Spleen (tissue), 11 donors: ENCODE data around the gene UST. TPM values are rescaled to one million over a fixed set of nuclear protein-coding genes. Genes with fewer than 3 reads are reported as not detected.
A peak's percentile ranks its signal among the peaks of the same experiment; 100 is the strongest.

Experiments
- DNase-seq: peaks from one replicate; pipeline ENCODE4 v3.0.0-alpha.2; 2020
- H3K27ac ChIP-seq, 8 donors: fragments of 200-600 bp; sonication (generic) in 7 of 8; 1 replicate in 4 of 8; 2 replicates in 4 of 8; pipeline versions ENCODE4 v1.5.0 to v1.8.0; 2016 to 2021; ENCODE audit warnings: inconsistent platforms in 4 of 8, mild to moderate bottlenecking in 4 of 8, moderate library complexity in 1 of 8
- H3K27me3 ChIP-seq, 7 donors: fragments of 200-600 bp; sonication (generic) in 6 of 7; replicated peaks in 1 of 7; 1 replicate in 4 of 7; 2 replicates in 3 of 7; pipeline versions ENCODE4 v1.5.0 to v1.8.0; 2016 to 2021; ENCODE audit warnings: inconsistent platforms in 3 of 7, mild to moderate bottlenecking in 1 of 7
- H3K36me3 ChIP-seq, 6 donors: fragments of 200-600 bp; sonication (generic) in 5 of 6; 1 replicate in 4 of 6; 2 replicates in 2 of 6; pipeline versions ENCODE4 v1.5.0 to v1.8.0; 2016 to 2021; ENCODE audit warnings: inconsistent platforms in 2 of 6
- H3K4me1 ChIP-seq, 6 donors: fragments of 200-600 bp; sonication (generic) in 5 of 6; 1 replicate in 3 of 6; 2 replicates in 3 of 6; pipeline versions ENCODE4 v1.5.0 to v1.8.0; 2016 to 2021; ENCODE audit warnings: inconsistent platforms in 3 of 6
- H3K4me3 ChIP-seq, 8 donors: fragments of 200-600 bp; sonication (generic) in 7 of 8; 1 replicate in 4 of 8; 2 replicates in 4 of 8; pipeline versions ENCODE4 v1.5.0 to v1.8.0; 2016 to 2021; ENCODE audit warnings: inconsistent platforms in 4 of 8, mild to moderate bottlenecking in 4 of 8, moderate library complexity in 2 of 8
- H3K9me3 ChIP-seq, 8 donors: fragments of 200-600 bp; sonication (generic) in 7 of 8; 1 replicate in 4 of 8; 2 replicates in 4 of 8; pipeline versions ENCODE4 v1.5.0 to v1.8.0; 2016 to 2021; ENCODE audit warnings: inconsistent platforms in 4 of 8
- POLR2A ChIP-seq, 3 donors: fragments of 450-650 bp; IDR thresholded peaks; one replicate each; pipeline ENCODE4 v1.5.1; 2017; ENCODE audit warnings: antibody characterized with exemption in 3 of 3, mild to moderate bottlenecking in 1 of 3
- POLR2AphosphoS5 ChIP-seq, 3 donors: sonication (generic); formaldehyde crosslinking; IDR thresholded peaks; one replicate each; pipeline ENCODE4 v1.5.1; 2017; ENCODE audit warnings: antibody characterized with exemption in 3 of 3
- WGBS, 5 donors: extraction: QIAGEN DNeasy Blood & Tissue Kit in 3 of 5; methylation state at CpG; one replicate each; pipeline versions ENCODE4 v1.1.5 to v1.1.7; 2013 to 2018; 5-methylcytosine and 5-hydroxymethylcytosine counted together
- intact Hi-C: fragments of 100-400 bp; cut with DNase I; formaldehyde crosslinking; loops from one replicate; pipeline ENCODE4 v1.15.0; 2023; ENCODE audit warnings: low total_unique reads
- polyA plus RNA-seq, 3 donors: library from polyadenylated mRNA; stranded (reverse); fragments of 200-250 nt; gene quantifications; one replicate each; pipeline ENCODE4 v1.2.1, GENCODE V29; 2013
- total RNA-seq, 7 donors: library from RNA; depleted of rRNA in 3 of 7; stranded (reverse); fragments of >200 nt in 3 of 7; fragmentation: NEBNext Ultra II Directional in 4 of 7; extraction: Animal tissue kit (Norgen Biotek cat#: 25700) in 4 of 7; gene quantifications; one replicate each; pipeline versions ENCODE4 v1.1.0 to v1.2.1, GENCODE V29; 2016 to 2021
- TF ChIP-seq, protein P1 (sequence below), 11 experiments: fragments of 200-600 bp in 7 of 11; fragments of 450-650 bp in 4 of 11; sonication (generic) in 4 of 11; IDR thresholded peaks in 8 of 11; conservative IDR thresholded peaks in 3 of 11; 1 replicate in 7 of 11; 2 replicates in 4 of 11; pipeline versions ENCODE4 v1.4.0 to v1.8.0; 2016 to 2021; ENCODE audit warnings: antibody characterized with exemption in 11 of 11, inconsistent platforms in 4 of 11, mild to moderate bottlenecking in 1 of 11
- donor health status: healthy with polysubstance abuse.
- donor health status: DM: no; HTN: no; CAD: no; lungs with moderate emphysema.
- donor health status: DM: no; HTN: no; CAD: no.
- donor health status: Bipolar disorder and iron deficiency.
- donor health status: healthy.
- donor health status: DM: no; HTN: no; CAD: no.
- donor health status: DM: yes; HTN: yes; CAD: no.

The UST gene
- total and polyA plus RNA-seq, 10 donors, result 6.4 to 26.8 (median 14.4) TPM

DNA sequence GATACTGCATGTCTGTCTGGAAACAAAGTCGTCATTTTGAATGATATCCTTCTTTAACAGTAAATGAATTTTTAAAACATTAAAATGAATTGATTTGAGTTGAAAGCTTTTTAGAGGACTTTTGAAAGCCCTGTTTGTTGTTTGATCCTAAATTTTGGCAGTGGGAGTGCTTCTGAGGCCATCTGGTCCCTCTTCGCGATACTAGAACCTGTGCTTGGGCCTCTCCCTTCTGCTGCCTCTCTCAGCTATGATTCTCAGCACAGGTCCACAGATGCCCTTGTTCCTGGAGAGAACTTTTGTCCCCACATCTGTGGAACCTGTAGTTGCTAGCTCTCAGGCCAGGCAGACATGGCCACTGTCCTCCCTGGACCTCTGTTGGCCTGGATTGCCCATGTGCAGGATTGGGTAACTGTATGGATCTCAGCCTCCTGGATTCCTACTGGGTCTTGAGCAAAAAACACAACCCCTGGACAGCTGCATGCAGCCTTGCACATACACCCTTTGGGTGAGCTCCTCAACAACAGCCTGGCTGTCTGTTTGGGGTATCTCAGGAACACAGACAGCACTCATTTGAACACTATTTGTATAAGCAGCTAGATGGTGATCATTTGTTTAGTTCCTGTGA is 21.9 kb downstream of the UST start:
- no peak overlapping the region for H3K27ac ChIP-seq
- DNase-seq, result peak; percentile 51
- no peaks in the 10 kb centered on the region for H3K36me3 ChIP-seq
- intact Hi-C loops, result no loop called here
- no peaks in the 10 kb centered on the region for H3K9me3 ChIP-seq
- peaks cover 0 to 85% (median 67%) of the 10 kb centered on the region in 6 donors for H3K4me1 ChIP-seq
- TF ChIP-seq POLR2AphosphoS5 (IDR thresholded peaks at IDR 0.05) (no peak), POLR2A (IDR thresholded peaks at IDR 0.05) (no peak)
- TF ChIP-seq, protein P1, sequence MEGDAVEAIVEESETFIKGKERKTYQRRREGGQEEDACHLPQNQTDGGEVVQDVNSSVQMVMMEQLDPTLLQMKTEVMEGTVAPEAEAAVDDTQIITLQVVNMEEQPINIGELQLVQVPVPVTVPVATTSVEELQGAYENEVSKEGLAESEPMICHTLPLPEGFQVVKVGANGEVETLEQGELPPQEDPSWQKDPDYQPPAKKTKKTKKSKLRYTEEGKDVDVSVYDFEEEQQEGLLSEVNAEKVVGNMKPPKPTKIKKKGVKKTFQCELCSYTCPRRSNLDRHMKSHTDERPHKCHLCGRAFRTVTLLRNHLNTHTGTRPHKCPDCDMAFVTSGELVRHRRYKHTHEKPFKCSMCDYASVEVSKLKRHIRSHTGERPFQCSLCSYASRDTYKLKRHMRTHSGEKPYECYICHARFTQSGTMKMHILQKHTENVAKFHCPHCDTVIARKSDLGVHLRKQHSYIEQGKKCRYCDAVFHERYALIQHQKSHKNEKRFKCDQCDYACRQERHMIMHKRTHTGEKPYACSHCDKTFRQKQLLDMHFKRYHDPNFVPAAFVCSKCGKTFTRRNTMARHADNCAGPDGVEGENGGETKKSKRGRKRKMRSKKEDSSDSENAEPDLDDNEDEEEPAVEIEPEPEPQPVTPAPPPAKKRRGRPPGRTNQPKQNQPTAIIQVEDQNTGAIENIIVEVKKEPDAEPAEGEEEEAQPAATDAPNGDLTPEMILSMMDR (IDR thresholded peaks at IDR 0.05 in 8 of 11, conservative IDR thresholded peaks at IDR 0.05 in 3 of 11), result no peak
- H3K4me3 ChIP-seq, result no peak overlapping the region
- H3K27me3 ChIP-seq, result no peaks in the 10 kb centered on the region
- WGBS, 5 donors, result 89 to 99% (median 94%) methylated on average over 3 of the region's 3 CpGs

DNA sequence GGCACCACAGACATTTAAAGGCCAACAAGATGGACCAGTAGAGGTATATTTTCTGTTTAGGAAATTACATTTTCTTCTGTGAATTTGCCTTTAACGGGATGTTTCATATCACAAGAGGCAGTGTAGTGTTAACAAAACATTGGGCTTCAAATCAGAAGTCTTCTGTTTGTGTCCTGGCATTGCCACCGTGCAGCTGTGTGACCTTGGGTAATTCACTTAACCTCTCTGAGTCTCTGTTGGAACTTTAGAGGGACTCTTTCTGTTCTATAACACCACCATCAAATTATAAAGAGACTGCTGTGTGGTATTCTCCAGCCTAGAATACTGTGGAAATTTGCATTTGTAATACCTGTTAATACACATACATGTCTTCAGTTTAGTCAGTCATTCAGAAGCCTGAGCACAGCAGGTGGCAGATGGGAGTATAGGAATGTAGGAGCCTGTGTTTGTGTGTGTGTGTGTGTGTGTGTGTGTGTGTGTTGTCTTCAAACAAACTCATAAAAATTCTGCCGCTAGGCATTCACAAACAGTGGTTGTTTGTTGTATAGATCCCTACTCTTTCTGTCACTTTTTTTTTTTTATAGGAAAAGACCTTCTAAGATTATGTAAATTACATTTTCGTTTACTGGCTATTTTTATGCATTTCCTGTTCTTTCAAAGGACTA is 22.6 kb downstream of the UST start:
- Histone ChIP-seq H3K4me1 (peaks cover 0 to 79% (median 64%) of the 10 kb centered on the region in 6 donors), H3K9me3 (no peaks in the 10 kb centered on the region), H3K4me3 (no peak overlapping the region), H3K27ac (no peak overlapping the region), H3K36me3 (no peaks in the 10 kb centered on the region), H3K27me3 (no peaks in the 10 kb centered on the region)
- DNase-seq, result no peak
- no peak for TF ChIP-seq POLR2A (IDR thresholded peaks at IDR 0.05)
- intact Hi-C loops, result no loop called here
- WGBS, 5 donors, result 58 to 76% (median 64%) methylated on average over 4 of the region's 4 CpGs

DNA sequence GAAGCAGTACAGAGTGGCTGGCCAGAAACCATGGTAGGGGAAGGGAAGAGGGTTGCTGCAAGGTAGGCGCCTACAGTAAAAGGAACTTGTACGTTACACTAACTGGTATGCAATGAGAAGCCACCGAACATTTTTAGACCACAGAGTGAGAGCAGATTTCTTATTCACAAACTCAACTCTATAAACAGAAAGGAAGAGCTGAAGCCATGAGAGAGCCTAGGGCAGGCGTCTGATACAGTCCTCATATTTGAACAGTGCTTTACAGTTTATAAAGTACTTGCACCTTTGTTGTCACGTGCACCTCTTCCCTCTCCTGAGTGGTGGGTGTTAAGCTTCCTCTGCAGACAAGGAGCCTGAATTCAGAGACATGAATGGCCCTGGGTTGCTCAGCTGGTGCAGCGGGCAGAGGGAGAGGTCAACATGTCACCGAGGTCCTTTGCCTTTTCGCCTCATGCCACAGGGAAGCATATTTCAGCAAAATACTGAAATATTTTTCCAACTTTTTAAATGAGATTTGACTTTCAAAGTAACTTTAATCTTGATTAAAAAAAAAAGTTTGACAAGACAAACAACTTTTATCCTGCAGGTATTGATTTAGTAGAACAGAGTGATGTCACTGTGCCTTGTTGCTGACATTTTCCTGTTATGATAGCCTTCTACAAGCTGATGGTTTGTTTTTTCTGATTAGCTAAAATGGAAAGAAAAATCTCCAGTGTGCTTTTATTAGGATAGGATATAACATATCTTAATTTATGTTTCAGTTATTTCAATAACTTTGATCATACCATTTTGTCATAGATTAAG is 23.8 kb downstream of the UST start:
- Histone ChIP-seq H3K27ac (peak overlapping the region in 3 of 8 donors; percentile 37 to 67 (median 45)), H3K4me3 (peak overlapping the region in 1 of 8 donors; percentile 31), H3K9me3 (no peaks in the 10 kb centered on the region), H3K36me3 (no peaks in the 10 kb centered on the region), H3K4me1 (peaks cover 0 to 79% (median 60%) of the 10 kb centered on the region in 6 donors), H3K27me3 (no peaks in the 10 kb centered on the region)
- peak; percentile 40 for DNase-seq
- TF ChIP-seq POLR2AphosphoS5 (IDR thresholded peaks at IDR 0.05), result no peak
- TF ChIP-seq, protein P1 (IDR thresholded peaks at IDR 0.05 in 8 of 11, conservative IDR thresholded peaks at IDR 0.05 in 3 of 11), result no peak
- no peak for TF ChIP-seq POLR2A (IDR thresholded peaks at IDR 0.05)
- 46 to 72% (median 58%) methylated on average over 8 of the region's 8 CpGs for WGBS, 5 donors
- intact Hi-C loops, result no loop called here

DNA sequence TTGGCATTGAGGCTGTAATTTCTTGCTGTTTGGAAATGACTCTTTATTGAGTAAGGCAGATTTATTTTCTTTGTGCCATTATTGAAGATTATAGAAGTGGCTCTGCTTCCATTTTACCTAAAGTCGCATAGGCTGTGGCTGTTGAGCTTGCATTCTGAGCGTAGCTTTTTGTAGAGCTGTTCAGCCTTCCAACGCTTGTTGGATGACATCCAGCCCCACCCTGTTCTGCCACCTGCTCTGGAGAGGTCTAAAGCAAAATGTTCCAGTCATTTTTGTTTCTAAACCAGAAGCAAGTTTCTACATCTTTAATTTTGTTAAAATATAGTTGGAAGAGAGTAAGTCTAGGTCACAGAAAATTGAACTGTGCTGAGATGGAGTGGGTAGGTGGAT is 24.4 kb downstream of the UST start:
- intact Hi-C loops, result no loop called here
- WGBS, 5 donors, result 36 to 85% (median 55%) methylated on average over 3 of the region's 3 CpGs
- H3K9me3 ChIP-seq, result no peaks in the 10 kb centered on the region
- H3K27ac ChIP-seq, result peak overlapping the region in 3 of 8 donors; percentile 37 to 67 (median 45)
- H3K4me1 ChIP-seq, result peaks cover 0 to 79% (median 61%) of the 10 kb centered on the region in 6 donors
- peak; percentile 47 for DNase-seq
- H3K4me3 ChIP-seq, result no peak overlapping the region
- no peaks in the 10 kb centered on the region for H3K27me3 ChIP-seq
- TF ChIP-seq POLR2AphosphoS5 (IDR thresholded peaks at IDR 0.05) (no peak), POLR2A (IDR thresholded peaks at IDR 0.05) (no peak)
- TF ChIP-seq, protein P1 (IDR thresholded peaks at IDR 0.05 in 8 of 11, conservative IDR thresholded peaks at IDR 0.05 in 3 of 11), result no peak
- H3K36me3 ChIP-seq, result no peaks in the 10 kb centered on the region
